DOHH2 (cell line): Measurements from ENCODE around the gene SUGCT.
"Not testable (repeated sequence)": the region's sequence is repeated elsewhere in the genome, so short reads cannot be mapped to it uniquely, and the experiment has no call there.

Experiments used
- H3F3A ChIP-seq: fragments of 200-600 bp; sonication (generic), shearing (Covaris generic); 2 replicates; pipeline ENCODE4 v1.6.0; 2016; ENCODE audit warnings: antibody characterized with exemption, mild to moderate bottlenecking; ENCODE audit not compliant: control insufficient read depth, insufficient read depth
- H3K27ac ChIP-seq: fragments of 200-600 bp; sonication (generic); 2 replicates; pipeline ENCODE4 v1.5.1; 2014; ENCODE audit warnings: low read depth, mild to moderate bottlenecking, low read length, moderate library complexity
- H3K27me3 ChIP-seq: fragments of 200-600 bp; sonication (generic); 2 replicates; pipeline ENCODE4 v1.6.1; 2014; ENCODE audit warnings: mild to moderate bottlenecking, low read length, mixed read lengths; ENCODE audit not compliant: control insufficient read depth
- H3K36me3 ChIP-seq: fragments of 200-600 bp; sonication (generic); 2 replicates; pipeline ENCODE4 v1.6.1; 2014; ENCODE audit warnings: mild to moderate bottlenecking, low read length, moderate library complexity, mixed read lengths; ENCODE audit not compliant: control insufficient read depth
- H3K4me1 ChIP-seq: fragments of 200-600 bp; sonication (generic); 2 replicates; pipeline ENCODE4 v1.6.1; 2014; ENCODE audit warnings: mild to moderate bottlenecking, low read length, mixed read lengths; ENCODE audit not compliant: control insufficient read depth
- H3K4me2 ChIP-seq: fragments of 200-600 bp; sonication (generic); 2 replicates; pipeline ENCODE4 v1.6.0; 2014; ENCODE audit warnings: mild to moderate bottlenecking, low read length, moderate library complexity
- H3K4me3 ChIP-seq: fragments of 200-600 bp; sonication (generic); 2 replicates; pipeline ENCODE4 v1.5.1; 2014; ENCODE audit warnings: mild to moderate bottlenecking, low read length, mixed read lengths
- H3K79me2 ChIP-seq: fragments of 200-600 bp; sonication (generic); 2 replicates; pipeline ENCODE4 v1.6.1; 2014; ENCODE audit warnings: mild to moderate bottlenecking, low read length, mixed read lengths; ENCODE audit not compliant: control insufficient read depth
- H3K9me2 ChIP-seq: fragments of 200-600 bp; sonication (generic); replicated peaks from 2 replicates; pipeline ENCODE4 v1.6.1; 2014; ENCODE audit warnings: mild to moderate bottlenecking, low read length, mixed read lengths; ENCODE audit not compliant: control insufficient read depth
- H3K9me3 ChIP-seq: fragments of 200-600 bp; sonication (generic); 2 replicates; pipeline ENCODE4 v1.6.1; 2014; ENCODE audit warnings: antibody characterized with exemption, low read length, mixed read lengths; ENCODE audit not compliant: control insufficient read depth, insufficient read depth
- H4K20me1 ChIP-seq: fragments of 200-600 bp; sonication (generic); 2 replicates; pipeline ENCODE4 v1.6.0; 2014; ENCODE audit warnings: low read depth, mild to moderate bottlenecking, antibody characterized with exemption, low read length, moderate library complexity; ENCODE audit not compliant: control insufficient read depth, insufficient read depth
- EZH2phosphoT487 ChIP-seq: fragments of 200-600 bp; sonication (generic); IDR thresholded peaks from 2 replicates; pipeline ENCODE4 v1.6.1; 2017; ENCODE audit warnings: borderline replicate concordance, mild to moderate bottlenecking, antibody characterized with exemption, low read length, moderate library complexity, mixed read lengths
- TF ChIP-seq, protein P1 (sequence below): fragments of 200-600 bp; sonication (generic); IDR thresholded peaks from one replicate; pipeline ENCODE4 v1.5.1; 2014; ENCODE audit warnings: antibody characterized with exemption, mild to moderate bottlenecking, low read depth, low read length; ENCODE audit not compliant: poor library complexity, severe bottlenecking

Gene SUGCT

DNA sequence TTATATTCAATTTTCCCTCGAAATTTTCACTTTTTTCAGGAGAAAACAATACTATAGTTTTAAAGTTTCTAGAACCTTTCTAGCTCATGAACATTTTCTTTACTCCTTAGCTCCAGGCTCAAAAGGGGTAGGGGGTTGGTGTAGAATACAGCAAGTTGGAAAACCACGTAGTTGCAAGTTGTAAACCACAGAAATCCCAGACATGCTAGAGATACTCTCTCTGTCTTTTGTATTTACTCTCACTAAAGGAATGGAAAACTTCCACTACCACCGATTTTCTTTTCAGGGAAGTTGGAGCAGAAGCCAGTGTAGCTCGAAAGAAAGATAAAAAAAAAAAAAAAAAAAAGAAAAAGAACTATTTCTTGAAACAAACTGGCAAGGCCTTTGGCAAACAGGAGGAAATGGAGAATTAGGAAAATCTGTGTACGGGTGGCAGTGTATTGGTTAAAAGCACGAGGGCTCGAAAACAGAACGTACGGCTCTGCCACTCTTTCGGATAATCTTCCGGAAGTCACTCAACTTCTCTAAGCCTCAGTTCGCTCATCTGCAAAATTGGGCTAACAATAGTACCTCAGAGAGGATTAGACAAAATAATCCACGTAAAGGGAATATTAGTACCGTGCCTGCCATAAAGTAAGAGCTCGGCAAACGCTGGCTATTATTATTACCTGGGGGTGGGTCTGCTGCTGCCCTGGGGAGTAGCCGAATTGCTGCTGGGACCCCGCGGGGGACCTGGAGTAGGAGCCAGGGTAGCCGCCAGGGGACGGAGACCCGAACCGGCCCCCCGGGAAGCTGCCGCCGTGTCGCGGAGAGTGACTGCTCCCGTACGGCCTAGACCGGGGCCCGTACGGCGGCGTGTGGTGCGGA lies 1.0 kb upstream of the SUGCT start:
- TF ChIP-seq, protein P1, sequence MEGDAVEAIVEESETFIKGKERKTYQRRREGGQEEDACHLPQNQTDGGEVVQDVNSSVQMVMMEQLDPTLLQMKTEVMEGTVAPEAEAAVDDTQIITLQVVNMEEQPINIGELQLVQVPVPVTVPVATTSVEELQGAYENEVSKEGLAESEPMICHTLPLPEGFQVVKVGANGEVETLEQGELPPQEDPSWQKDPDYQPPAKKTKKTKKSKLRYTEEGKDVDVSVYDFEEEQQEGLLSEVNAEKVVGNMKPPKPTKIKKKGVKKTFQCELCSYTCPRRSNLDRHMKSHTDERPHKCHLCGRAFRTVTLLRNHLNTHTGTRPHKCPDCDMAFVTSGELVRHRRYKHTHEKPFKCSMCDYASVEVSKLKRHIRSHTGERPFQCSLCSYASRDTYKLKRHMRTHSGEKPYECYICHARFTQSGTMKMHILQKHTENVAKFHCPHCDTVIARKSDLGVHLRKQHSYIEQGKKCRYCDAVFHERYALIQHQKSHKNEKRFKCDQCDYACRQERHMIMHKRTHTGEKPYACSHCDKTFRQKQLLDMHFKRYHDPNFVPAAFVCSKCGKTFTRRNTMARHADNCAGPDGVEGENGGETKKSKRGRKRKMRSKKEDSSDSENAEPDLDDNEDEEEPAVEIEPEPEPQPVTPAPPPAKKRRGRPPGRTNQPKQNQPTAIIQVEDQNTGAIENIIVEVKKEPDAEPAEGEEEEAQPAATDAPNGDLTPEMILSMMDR, result no peak
- TF ChIP-seq EZH2phosphoT487, result no peak
- Histone ChIP-seq H4K20me1 (peaks cover 14% of the 10 kb centered on the region), H3K36me3 (peaks cover 43% of the 10 kb centered on the region)

DNA sequence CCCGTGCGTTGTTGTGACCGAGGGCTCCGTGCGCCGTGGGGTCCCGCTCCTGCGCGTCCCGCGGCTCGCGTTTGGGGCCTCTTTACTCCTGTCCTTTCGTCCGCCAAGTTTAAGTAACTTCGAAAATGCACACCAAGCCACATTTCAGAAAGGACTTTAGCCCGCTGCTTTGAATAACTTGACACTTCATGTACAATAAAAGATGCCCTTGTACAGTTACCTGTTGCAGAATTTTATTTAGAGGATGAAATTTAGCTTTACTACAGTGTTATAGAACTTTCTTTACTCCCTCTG lies 459 bp downstream of the SUGCT start:
- no peak overlapping the region for H3K27ac ChIP-seq
- H3K79me2 ChIP-seq, result peaks cover 42% of the 10 kb centered on the region
- peaks cover 29% of the 10 kb centered on the region for H3K4me1 ChIP-seq
- TF ChIP-seq, protein P1, result no peak
- TF ChIP-seq EZH2phosphoT487, result no peak
- H3K36me3 ChIP-seq, result peaks cover 33% of the 10 kb centered on the region
- peaks cover 14% of the 10 kb centered on the region for H4K20me1 ChIP-seq
- H3F3A ChIP-seq, result no peaks in the 10 kb centered on the region
- peak overlapping the region; percentile 69 for H3K4me2 ChIP-seq
- no peaks in the 10 kb centered on the region for H3K9me2 ChIP-seq
- H3K9me3 ChIP-seq, result peaks cover 4% of the 10 kb centered on the region; the same call in 1 of the 2 replicates
- peak overlapping the region; percentile 93 for H3K4me3 ChIP-seq
- H3K27me3 ChIP-seq, result no peaks in the 10 kb centered on the region

More for the DNA sequence above, 1.0 kb upstream of the SUGCT start:
- H3F3A ChIP-seq, result no peaks in the 10 kb centered on the region
- peak overlapping the region; percentile 81 for H3K27ac ChIP-seq
- peaks cover 4% of the 10 kb centered on the region; the same call in 1 of the 2 replicates for H3K9me3 ChIP-seq
- peak overlapping the region; percentile 93 for H3K4me3 ChIP-seq
- H3K79me2 ChIP-seq, result peaks cover 57% of the 10 kb centered on the region
- peak overlapping the region; percentile 69 for H3K4me2 ChIP-seq
- no peaks in the 10 kb centered on the region for H3K27me3 ChIP-seq
- no peaks in the 10 kb centered on the region for H3K9me2 ChIP-seq
- H3K4me1 ChIP-seq, result peaks cover 40% of the 10 kb centered on the region

DNA sequence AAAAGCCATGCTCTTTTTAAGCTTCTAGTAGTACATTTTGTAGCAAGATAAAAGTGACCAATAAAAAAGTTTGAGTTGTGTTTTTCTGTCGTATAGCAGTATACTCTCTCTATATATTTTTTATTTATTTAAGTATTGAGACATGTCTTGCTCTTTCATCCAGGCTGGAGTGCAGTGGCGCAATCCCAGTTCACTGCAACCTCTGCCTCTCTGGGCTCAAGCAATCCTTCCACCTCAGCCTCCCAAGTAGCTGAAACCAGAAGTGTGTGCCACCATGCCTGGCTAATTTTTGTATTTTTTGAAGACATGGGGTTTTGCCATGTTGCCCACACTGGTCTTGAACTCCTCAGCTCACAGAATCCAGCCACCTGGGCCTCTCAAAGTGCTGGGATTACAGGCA lies 2.8 kb downstream of the SUGCT start:
- H3K4me1 ChIP-seq, result peaks cover 19% of the 10 kb centered on the region
- no peak for TF ChIP-seq EZH2phosphoT487
- H3K36me3 ChIP-seq, result peaks cover 11% of the 10 kb centered on the region
- no peaks in the 10 kb centered on the region for H3K27me3 ChIP-seq
- H4K20me1 ChIP-seq, result peaks cover 6% of the 10 kb centered on the region; the same call in 1 of the 2 replicates
- no peak overlapping the region for H3K4me2 ChIP-seq
- no peaks in the 10 kb centered on the region for H3K9me2 ChIP-seq
- peaks cover 4% of the 10 kb centered on the region; the same call in 1 of the 2 replicates for H3K9me3 ChIP-seq
- no peaks in the 10 kb centered on the region for H3F3A ChIP-seq
- no peak overlapping the region for H3K4me3 ChIP-seq
- H3K27ac ChIP-seq, result no peak overlapping the region
- H3K79me2 ChIP-seq, result peaks cover 19% of the 10 kb centered on the region

DNA sequence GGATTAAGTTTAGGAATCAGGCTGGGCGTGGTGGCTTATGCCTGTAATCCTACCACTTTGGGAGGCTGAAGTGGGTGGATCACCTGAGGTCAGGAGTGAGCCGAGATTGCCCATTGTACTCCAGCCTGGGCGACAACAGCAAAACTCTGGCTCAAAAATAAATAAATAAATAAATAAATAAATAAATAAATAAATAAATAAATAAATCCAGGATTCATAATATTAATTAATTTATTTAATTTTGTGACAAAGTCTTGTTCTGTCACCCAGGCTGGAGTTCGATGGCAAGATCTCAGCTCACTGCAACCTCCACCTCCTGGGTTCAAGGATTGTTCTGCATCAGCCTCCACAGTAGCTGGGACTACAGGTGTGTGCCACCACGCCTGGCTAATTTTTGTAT lies 4.2 kb downstream of the SUGCT start:
- Histone ChIP-seq H3K27me3 (peaks cover 6% of the 10 kb centered on the region; the same call in 1 of the 2 replicates), H3K4me3 (no peak overlapping the region), H3K36me3 (peaks cover 4% of the 10 kb centered on the region; the same call in 1 of the 2 replicates), H3K4me1 (peaks cover 9% of the 10 kb centered on the region), H4K20me1 (no peaks in the 10 kb centered on the region), H3K27ac (no peak overlapping the region), H3K9me3 (peaks cover 4% of the 10 kb centered on the region; the same call in 1 of the 2 replicates), H3K4me2 (no peak overlapping the region), H3K79me2 (peaks cover 5% of the 10 kb centered on the region), H3F3A (no peaks in the 10 kb centered on the region), H3K9me2 (no peaks in the 10 kb centered on the region)
- TF ChIP-seq, protein P1, result no peak
- TF ChIP-seq EZH2phosphoT487, result no peak

DNA sequence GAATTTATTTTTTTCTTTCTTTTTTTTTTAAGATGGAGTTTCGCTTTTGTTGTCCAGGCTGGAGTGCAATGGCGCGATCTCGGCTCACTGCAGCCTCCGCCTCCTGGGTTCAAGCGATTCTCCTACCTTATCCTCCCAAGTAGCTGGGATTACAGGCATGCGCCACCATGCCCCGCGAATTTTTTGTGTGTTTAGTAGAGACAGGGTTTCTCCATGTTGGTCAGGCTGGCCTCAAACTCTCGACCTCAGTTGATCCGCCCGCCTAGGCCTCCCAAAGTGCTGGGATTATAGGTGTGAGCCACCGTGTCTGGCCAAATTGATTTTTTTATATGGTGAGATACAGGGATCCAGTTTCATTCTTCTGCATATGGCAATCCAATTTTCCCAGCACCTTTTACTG lies 5.1 kb downstream of the SUGCT start:
- not testable (repeated sequence) for H3K4me3 ChIP-seq, H3K4me1 ChIP-seq, H3K9me2 ChIP-seq, H3K4me2 ChIP-seq, H3K27me3 ChIP-seq, H3K27ac ChIP-seq, H3K9me3 ChIP-seq, H4K20me1 ChIP-seq, H3K36me3 ChIP-seq, H3F3A ChIP-seq, H3K79me2 ChIP-seq
